NCI-H1694 (cell line): ENCODE results near the gene SLC25A23.

ENCODE experiments used
- DNase-seq: peaks from one replicate; lab custom pipeline; 2025; lab: John Stamatoyannopoulos, UW

Gene SLC25A23

DNA sequence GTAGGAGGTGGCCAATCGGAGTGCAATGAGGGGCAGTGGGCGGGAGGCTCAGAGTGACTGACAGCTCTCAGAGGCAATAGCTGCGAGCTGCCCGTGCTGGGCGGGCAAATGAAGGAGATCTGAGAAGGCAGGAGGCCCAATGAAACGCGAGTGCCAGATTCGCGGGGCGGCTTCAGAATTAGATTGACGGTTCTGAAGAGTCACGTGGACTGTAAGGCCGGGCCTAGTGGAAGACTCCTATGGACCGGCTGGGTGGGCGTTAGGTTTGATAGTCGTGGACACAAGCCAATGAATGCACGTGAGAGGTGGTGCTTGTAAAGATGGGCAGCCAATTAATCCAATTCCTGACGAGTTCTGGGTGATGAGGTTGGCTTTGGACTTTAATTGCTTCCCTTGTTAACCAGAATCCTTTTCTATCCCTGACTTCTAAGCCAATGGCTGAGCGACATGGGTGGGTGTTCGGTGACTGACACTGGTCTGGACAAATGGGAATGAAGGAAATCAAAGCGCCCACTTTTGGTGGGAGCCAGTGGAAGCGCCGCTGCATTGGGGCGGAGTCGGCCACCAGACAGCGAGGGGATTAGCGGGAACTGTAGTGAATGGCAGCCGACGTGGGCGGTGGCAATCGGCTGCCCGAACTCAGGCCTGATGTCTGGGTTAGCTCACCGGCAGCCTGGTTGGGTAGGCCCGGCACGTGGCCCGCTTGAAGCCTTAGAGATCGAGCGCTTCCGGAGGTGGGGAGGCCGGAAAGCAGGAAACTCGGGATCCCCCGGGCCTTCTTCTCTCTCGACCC lies 34.5 kb downstream of the SLC25A23 start:
- peak; percentile 99 for DNase-seq

DNA sequence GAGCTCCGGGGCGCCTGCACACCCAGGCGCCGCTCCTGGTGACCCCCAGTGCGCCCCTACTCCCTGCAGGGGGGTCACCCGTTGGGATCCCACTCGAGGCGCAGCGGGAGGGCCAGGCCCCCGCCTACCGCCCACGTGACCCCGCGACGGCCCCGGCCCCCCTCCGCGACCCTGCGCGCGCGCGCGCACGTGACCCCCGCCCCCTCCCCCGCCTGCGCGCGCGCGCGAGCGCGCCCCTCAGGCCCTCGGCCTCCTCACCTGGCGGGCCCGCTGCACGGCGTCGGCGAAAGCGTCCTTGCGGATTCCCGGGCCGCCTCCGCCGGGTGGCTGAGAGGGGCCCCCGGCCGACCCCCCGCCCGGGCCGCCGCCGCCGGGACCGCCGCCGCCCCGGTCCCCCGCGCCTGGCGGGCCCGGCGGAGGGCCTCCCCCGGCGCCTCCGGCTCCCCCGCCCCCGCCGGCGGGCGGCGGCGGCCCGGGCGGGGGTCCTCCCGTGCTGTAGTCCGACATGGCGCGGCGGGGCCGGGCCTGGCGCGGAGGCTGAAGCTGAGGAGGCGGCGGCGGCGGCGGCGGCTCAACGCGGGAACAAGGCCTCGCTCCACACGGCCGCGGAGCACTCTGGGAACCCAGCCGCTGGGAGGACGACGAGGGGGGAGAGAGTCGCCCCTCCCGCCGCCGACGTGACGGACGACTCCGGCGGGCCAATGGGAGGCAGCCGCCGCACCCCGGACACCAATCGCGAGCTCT lies 35.2 kb downstream of the SLC25A23 start, which contains the start of gene KHSRP:
Gene KHSRP, minus strand, starts transcription at position 617 of the 744 bp plus-strand sequence. Its CDS starts 110 bp downstream, at position 507.
- DNase-seq = no peak

DNA sequence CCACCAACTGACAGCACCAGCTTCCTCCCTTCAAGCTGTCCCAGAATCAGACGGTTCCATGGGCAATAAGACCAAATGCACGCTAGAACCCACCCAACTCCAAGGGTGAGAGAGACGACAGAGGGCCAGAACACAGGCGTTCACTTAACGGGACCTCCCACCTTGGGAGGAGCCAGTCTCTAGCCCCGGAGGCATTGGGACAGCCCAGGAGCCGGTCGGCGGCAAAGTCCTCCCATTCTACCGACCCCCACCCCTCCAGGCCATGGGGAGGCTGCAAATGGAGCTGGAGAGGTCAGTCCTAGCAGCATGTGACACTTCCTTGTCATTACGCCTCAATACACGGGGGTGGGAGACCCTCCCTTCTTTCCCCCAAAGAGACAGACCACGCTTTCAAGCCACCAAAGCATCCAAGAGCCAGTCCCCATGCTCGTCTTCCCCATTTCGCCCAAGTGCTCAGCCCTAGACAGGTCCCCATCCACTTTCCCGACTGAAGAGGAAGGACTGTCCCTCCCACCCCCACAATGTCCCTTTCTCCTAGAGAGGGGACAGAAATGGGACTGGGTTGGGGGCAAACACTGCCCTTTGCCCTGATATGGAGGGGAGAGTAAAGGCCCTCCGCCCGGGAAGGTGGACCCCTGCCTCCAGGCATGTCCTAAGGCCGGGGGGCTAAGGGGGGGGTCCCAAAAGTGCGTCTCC lies 35.9 kb downstream of the SLC25A23 start:
- no peak for DNase-seq

DNA sequence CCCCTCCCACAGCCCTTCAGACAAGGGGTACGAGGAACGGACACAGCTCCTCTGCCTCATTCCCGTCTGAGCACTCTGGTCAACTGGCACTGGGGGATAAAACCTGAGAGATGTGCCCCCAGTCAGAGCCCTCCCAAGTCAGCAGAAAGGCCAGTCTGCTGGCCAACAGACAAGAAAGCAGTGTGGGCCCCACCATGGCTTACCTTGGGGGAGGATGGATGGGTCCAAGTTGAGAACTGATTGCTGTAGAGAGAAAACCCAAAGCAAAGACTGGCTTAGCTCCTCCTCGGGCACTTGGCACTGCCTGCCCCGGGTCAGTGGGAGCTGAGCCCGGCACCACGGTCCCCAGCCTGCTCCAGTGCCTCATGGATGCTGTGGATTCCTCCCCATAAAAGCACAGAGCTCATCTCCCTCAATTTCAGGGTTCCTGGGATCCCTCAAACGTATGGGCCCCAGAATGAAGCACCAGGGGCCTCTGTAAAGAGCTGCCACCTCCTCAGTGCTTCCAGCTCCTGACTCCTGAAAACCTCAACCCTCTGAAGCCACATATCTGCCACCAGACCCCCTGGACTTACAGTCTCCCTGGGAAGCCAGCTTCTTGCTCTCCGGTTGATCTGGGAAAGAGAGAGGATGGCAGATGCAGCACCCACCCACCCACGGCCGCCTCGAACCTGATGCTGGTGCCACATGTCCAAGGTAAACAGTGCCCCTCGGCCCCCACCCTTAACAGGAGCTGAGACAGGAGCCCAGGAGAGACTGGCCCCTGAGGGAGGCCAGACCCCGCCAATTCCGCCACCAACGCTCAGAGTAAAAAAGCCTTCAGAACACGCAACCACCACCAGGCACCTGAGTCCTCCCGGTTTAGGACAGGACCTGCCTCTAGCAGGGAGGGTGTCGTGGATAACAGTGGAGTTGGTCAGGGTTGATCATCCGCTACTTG lies 38.2 kb downstream of the SLC25A23 start:
- DNase-seq = no peak

DNA sequence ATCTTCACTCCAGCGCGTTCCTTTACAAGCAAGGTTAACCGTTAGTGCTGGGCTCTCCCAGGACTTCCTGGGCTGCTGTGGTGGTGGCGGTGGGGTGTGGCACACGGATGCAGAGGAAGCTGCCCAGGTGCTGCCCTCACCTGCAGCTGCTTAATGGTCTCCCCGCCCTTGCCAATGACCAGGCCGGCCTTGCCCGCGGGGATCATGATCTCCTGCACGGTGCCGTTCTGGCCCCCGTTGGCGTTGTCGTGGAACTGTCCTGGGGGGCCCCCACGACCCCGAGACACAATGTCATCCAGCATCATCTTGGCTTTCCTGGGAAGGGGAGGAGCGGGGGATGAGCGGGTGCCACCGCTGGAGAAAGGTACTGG lies 41.0 kb downstream of the SLC25A23 start:
- no peak for DNase-seq

DNA sequence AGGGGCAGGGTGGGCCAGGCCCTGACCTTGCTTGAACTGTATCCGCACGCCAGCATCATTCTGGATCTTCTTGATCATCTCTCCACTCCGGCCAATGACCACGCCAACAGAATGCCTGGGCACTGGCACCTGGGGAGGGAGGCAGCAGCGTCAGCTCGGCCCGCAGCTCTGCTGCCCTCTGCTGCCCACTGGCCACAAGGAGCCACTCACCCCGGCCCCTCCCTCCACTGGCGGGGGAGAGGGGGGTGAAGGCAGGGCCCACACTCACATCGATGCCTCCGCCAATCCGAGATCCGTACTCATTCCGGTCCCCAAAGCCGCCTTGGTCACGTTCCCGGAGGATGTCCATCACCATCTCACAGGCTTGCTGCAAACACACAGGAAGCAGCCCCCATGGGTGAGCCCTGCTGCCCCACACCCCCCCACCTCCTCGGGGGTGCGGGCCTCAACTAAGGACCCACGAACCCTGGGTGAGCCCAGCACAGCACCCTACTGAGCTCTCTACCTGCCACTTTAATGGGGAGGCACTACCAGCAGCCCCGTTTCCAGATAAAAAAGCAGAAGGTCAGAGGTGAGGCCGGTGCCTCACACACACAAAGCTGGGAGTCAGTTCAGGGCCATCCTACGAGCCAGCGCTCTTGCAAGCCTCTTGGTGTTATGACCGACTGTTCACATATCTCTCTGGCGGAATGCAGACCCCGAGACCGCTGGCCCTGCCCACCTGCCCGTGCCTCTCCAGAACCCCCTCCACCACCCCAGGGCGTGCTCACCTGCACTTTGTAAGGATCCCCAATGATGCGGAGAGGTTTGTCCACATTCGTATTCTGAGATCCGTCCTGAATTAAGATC lies 41.7 kb downstream of the SLC25A23 start:
- no peak for DNase-seq

DNA sequence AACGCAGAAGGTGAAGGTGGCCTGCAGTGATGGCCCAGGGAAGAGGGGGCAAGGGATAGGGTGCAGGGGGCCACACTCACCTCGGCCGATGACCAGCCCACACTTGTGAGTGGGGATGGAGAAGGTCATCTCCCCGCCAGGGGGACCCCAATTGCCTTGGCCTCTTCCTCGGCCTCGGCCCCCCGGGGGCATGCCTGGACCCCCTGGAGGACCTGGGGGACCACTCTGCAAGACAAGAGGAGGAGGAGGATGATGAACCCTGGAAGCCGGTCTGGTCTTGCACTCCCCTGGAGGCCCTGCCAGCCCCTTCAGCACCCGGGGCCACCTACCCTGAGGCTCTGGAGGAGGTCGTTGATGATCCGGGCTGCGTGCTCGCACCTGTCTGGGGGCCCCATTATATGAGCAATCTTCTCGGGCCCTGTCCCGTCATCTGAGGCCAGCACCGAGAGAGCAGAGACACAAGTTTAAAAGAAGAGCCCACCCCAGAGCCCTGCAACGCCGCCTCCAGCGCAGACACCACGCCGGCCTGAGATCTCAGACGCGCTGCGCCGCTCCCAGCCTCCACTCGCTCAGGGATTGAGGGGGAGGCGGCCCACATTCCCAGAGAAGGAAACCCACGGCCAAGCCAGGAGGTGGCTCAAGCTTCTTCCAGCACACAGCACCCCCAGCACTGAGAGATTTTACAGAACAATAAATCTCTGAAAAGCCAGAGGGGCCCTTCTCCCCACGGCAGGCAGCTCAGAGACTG lies 42.8 kb downstream of the SLC25A23 start:
- DNase-seq = no peak

DNA sequence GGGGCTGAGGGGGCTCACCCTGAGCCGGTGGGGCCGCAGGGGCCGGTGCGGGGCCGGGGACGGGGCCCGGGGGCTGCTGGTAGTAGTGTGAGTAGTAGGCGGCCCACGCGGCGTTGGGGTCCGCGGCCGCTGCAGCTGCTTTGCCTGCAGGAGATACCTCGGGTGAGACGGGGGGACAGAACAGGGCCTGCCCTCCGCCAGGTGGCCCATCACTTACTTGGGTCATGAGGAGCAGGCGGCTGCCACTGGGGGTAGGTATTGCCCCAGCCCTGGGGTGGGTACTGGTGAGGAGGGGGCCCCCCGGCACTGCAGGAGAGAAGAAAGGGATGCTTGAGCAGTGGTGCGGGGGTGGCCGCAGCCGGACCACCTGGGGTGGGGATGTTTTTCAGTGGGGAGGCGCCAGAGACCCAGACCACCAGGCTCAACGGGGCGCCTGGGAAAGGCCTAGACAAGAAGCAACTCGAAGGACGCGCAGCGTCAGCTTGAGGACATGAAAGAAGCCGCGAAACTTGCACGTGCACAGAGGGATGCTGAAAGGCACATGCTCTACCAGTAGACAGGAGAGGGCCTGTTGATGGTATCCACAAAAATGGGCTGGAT lies 43.9 kb downstream of the SLC25A23 start:
- no peak for DNase-seq

DNA sequence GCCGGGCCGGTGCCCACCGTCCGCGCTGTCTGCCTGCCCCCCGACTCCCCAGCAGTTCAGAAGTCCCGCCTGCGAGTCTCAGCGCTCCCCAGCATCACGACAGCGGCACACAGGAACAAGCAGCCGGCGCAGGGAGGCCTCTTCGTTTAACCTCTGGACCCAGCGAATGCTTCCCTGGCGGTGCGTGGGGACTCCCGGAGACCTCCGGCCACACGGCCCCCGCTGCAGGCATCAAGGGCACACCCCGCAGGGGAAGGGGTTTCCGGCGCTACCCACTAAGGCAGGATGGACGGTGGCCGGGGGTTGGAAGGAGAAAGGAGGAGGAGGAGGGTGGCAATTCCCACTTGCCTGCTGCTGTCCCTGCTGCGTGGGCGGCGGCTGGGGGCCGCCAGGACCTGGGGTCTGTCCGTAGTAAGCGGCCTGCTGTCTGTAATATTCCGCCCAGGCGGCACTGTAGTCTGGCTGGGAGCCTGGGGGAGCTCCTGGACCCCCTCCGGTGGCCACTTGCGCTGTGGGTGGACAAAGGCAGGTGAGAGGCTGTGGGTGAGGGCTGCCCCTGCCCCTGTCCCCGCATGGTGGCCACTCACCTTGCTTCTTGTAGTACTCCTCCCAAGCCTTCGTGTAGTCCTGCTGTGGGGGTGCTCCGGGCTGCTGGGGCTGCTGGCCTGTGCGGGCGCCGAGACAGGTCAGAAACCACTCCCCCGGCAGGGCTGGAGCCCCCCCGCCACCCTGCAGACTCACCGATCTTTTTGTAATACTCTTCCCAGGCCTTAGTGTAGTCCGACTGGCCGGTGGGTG lies 44.6 kb downstream of the SLC25A23 start:
- DNase-seq = no peak

DNA sequence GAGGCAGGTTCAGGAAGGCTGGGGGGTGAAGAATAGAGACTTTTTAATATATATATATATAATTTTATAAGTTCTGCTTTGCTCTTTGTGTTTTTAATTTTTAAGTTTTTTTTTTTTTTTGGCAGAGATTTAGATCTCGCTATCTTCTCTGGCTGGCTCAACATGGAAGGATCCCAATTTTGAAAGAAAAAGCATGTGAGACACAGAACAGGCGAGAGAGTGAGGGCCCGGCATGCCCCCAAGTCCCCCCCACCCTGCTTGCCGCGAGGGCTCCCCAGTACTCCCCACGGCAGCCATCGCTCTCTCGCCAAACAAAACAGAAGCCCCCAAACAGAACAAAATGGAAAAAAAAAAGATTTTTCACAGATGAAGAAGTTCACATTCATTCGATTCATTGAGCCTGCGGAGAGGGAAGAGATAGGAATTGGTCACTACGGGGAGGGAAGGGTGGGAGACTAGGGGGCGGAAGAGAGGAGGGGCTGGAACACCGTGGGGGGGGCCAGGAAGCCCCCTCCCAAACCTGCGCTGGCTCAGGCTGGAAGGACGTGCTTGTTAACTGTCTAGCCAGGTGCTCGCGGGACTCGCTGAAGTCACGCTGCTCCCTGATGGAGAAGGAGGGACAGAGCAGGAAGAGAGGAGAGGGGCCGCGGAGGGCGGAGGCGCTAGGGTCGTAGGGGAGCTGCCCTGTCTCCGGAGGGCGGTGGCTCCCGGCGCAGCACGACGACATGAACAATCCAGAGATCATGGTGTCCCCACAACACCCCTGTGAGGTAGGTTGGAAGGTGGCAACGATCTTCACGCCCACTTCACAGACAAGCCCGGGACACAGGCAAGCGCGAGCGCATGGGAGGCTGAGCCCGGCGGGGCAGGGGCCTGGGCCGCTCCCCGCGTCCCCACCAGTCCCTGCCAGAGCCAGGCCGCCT lies 45.6 kb downstream of the SLC25A23 start:
- no peak for DNase-seq

DNA sequence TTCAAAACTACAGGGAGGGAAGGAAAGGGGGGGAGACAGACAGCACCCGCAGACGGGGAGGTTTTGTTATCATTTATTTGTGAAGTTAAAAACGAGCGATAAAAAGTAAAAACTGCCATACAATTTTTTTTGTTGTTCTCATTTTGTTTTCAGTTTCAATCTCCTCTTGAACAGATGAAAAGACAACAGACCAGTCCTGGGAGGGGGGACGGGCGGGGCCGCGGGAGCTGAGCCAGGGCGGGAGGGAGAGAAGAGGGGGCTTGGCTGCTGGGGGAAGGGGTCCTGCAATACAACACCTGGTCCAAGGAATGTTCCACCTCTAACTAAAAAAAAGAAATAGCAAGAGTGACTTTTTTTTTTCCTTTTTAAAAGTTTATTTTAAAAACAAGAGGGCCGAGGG lies 46.3 kb downstream of the SLC25A23 start:
- DNase-seq = no peak

DNA sequence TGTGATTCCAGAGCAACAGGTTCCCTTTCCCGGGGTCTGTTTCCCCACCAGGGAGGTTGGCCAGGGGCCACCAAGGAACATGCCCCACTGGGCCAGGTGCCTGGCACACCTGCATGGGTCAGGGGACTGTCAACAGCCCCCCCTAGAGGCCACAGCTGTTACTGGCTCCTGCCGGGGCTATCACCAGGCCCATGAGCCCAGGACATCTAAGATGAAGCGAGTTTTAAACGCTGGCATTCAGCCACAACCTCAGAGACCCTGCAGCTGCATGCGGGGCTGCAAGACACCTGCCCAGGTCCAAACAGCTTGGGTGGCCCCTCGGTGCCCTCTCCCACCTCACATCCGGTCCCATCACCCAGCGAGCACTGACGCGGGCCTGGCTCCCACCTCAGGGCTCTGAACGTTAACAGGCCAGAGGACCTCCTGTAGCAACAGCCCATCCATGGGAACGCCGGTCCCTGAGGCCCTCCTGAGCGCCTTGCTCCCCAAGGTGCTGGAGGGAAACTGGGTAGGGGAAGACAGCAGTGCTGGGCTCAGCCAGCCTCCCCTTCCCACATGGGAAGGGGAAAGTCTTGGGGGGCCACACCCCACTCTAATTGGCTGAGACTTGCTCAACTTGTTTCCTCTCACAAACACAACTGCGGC lies 47.0 kb downstream of the SLC25A23 start:
- DNase-seq = no peak

DNA sequence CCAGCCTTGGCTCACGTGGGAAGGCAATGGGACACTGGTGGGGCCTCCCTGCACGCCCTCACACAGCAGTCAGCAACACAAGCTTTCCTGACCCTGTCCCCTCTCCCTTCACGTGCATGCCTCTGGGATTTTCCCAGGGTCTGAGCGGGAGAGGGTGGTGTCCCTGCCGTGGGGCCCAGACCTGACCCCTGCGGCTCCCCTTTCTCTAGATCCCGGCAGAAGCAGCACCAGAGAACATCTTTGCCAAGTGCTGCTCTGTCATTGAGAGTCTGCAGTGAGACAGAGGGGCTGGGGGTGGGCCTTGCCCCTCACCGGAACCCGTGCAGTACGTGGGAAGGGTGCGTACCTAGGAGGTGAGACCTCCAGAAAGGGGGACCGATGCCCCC lies 47.5 kb downstream of the SLC25A23 start:
- no peak for DNase-seq

DNA sequence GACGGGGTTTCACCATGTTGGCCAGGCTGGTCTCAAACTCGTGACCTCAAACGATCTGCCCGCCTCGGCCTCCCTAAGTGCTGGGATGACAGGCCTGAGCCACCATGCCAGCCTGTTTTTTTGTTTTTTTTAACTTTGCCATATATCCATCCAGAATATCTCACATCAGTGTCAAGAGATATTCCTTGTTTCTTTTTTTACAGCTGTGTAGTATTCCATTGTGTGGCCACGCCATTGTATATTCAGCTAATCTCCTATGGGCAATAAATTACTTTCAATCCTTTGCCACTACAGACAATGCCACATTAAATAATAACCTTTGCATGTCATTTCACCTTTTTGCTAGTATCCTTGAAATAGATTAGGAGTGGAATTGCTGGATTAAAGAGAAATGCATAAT lies 50.2 kb downstream of the SLC25A23 start:
- DNase-seq = no peak

DNA sequence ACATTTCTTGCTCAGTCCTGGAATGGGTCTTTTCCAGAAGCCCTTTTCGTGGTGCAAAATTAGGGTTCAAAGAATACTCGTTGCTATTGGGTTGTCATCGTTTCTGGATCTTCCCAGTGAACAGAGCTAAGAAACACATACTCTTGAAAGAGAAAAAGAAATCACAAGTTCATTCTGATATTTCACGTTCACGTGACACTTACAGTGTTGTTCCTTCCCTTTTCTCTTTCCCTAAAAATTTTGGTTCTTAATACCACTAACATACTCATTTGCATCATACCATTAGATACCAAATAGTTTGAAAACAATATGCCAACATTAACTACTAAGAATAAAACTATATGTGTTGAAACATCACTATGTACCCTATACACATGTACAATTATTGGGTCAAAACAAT lies 53.2 kb downstream of the SLC25A23 start:
- no peak for DNase-seq

DNA sequence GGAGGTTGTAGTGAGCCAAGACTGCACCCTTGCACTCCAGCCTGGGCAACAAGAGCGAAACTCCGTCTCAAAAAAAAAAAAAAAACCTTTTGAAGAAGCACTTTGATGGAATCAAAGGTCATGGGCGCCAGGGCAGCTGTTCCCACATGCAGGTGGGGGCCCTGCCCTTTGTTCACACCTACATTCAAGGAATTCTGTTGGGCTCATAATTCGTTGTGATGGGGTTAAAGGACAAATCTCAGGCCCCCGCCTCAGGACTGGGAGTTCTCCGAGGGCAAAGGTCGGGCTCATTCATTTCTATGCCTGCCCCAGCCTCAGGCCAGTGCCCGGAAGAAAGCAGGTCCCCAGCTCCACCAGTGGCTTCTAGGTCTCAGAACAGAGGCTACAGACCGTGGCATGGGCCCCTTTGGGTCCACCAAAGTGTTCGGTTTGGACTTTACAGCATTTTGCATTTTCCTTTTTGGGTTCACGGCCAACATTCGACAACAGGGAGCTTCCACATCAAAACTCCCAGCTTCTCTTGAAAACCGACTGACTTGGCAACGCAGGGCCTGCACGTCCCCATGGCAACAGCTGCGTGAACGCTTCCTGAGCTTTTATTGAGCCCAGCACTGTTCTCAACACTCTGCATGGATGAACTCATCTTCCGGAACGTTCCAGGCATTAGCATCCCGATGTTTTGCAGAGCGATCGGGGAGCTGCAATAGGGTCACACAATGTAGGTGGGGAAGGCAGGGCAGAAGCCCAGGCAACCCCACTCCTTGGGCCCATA lies 56.6 kb downstream of the SLC25A23 start:
- DNase-seq = no peak
